HG03039 (cell line): ENCODE measurements around the gene ITPRIP.

Experiments
- ATAC-seq: cut with Tn5 transposase; IDR thresholded peaks from one replicate; pipeline ENCODE4 v1.9.1; 2021; ENCODE audit warnings: mild to moderate bottlenecking, moderate library complexity; ENCODE audit not compliant: unreplicated experiment

The ITPRIP gene

GRCh38 chr10:104326991-104327610 lies 11.2 kb downstream of the ITPRIP start:
- no peak for ATAC-seq

GRCh38 chr10:104325436-104326435 lies 12.5 kb downstream of the ITPRIP start:
- no peak for ATAC-seq

DNA sequence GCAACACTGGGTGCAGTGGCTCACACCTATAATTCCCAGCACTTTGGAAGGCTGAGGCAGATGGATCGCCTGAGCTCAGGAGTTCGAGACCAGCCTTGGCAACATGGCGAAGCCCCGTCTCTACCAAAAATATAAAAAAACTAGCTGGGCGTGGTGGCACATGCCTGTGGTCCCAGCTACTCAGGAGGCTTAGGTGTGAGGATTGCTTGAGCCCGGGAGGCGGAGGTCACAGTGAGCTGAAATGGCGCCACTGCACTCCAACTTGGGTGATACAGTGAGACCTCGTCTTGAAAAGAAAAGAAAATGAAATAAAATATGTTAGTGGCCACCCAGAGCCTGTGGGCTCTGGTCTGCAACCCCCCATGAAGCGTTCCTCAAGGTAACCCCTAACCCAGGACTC lies 13.3 kb downstream of the ITPRIP start:
- ATAC-seq: no peak

DNA sequence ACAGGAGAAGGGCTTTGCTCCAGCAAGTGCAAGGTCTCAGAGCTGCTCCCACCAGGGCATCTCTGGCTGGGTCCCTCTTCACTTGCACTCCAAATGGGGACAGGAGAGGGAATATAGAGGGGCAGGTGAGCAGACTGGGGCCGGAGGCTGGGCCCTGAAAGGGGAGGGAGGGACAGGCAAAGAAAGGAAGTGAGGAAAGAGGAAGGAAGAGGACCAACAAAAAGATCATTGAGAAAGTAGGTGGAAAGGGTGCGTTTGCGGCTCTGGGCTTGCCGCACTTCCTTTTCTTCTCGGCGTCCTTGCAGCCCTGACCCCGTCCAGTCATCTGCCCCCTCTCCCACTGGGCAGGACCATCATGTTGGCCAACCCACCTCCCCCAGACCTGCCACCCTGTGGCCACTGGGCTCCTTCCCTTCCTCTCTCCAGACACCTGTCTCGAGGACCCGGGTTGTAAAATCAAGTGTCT lies 14.0 kb downstream of the ITPRIP start:
- ATAC-seq: no peak

- ATAC-seq: no peak
Observed at GRCh38 chr10:104323760-104324201, 14.5 kb downstream of the ITPRIP start.

DNA sequence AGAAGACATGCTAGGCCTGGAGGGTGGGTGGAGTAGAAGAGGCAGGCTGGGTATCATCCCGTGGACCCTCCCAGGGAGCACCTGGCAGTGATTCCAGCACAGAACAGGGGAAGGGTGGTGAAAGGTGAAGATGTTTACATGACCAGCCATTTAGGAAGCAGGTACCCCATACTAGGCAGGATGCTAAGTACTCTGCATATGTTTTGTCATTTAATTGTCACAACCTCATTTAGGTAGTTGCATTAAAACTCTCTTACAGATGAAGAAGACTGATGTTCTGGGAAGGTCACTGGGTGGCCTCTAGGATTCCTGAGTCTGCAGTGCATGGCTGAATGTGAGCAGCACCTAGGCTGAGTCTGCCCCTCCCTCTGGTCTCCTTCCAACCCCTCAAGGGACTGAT lies 15.2 kb downstream of the ITPRIP start:
- ATAC-seq: no peak

DNA sequence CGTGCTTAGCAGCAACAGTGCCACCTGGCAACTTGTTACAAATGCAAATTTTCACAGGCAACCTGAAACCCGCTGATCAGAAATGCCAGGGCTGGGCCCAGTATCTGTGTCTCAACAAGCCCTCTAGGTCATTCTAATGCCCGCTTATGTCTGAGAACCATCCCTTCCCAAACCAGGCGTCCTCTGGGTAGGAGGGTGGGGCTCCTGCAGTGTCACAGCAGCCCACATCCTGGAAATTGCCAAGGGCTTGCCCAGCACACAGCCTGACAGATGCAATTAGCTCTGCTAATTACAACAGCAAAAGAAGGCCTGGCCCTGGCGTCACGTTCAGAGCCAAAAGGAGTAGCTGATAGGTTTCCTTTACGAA lies 15.9 kb downstream of the ITPRIP start:
- ATAC-seq: no peak

DNA sequence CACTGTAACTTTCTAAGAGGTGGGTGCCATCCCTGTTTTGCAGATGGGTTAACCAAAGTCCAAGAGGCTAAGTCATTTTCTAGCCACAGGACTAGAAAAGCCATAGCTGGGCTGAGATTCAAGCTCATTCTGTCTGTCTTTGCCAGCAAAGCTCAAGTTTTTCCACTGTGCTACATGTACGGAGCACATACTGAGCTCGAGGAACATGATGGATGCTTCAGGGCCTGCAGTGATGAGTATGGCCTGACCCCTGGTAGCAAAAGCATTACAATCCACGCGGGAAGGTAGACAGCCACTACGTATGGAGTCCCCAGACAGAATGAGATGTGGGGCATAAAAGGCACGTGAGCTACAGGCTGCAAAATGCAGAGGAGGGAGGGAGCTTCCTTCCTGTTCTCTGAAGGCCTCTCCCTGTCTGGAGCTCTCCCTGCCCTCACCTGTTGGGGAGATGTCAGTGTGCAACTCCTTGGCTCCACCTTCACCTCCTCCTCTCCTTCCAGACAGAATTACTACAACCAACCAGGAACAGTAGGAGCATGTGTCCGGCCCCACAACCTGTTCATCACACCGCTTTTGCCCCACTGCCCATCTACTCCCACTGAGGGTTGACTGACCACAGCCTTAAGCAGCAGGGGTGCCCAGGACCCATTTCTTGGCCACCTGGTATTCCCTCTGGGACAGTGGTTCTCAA lies 16.4 kb downstream of the ITPRIP start:
- ATAC-seq: no peak

- no peak for ATAC-seq
Observed at GRCh38 chr10:104321226-104321625, 17.0 kb downstream of the ITPRIP start.

DNA sequence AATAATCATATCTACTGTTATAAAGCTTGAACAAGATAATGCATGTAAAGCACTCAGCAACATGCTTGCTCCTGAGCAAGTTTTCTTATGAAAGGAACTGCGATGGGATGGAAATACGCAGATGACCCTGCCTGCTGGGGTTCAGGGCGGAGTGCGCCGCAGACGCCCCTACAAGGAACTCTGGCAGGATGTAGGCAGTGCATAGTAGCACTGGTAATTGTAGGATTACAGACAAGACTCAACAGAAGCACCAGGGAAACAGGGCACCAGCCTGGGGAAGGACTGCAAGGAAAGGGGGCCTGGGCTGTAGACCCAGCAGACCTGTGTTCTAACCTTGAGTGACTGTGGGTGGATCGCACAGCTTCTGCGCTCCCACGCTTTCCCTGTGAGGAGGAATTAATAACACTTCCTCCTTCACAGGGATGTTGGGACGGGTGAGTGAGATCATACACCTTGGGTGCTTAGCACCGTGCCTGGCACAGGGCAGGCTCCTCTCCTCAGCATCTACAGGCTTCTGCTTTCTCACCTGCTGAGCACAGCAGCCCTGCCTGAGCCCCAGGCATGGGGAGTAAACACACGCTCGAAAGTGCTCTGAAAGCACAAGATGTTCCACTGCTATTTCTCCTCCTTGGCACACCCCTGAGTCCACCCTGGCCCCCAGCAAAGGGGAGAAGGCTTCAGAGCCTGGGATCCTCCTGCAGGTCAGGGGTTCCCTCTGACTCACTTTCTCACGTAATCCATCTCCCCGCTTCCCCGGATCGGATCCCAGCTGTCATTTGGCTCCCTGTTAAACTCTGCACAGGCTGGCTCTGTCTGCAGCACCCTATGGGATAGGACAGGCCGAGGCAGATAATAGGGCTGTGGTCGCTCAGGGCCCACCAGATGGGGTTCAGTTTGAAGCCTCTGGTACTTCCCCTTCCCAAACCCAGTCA lies 19.2 kb downstream of the ITPRIP start:
- no peak for ATAC-seq

- ATAC-seq: no peak
Observed at GRCh38 chr10:104318326-104318725, 19.9 kb downstream of the ITPRIP start.

GRCh38 chr10:104317726-104318299 lies 20.5 kb downstream of the ITPRIP start:
- no peak for ATAC-seq

- ATAC-seq: no peak
Observed at GRCh38 chr10:104317269-104317710, 21.0 kb downstream of the ITPRIP start.

DNA sequence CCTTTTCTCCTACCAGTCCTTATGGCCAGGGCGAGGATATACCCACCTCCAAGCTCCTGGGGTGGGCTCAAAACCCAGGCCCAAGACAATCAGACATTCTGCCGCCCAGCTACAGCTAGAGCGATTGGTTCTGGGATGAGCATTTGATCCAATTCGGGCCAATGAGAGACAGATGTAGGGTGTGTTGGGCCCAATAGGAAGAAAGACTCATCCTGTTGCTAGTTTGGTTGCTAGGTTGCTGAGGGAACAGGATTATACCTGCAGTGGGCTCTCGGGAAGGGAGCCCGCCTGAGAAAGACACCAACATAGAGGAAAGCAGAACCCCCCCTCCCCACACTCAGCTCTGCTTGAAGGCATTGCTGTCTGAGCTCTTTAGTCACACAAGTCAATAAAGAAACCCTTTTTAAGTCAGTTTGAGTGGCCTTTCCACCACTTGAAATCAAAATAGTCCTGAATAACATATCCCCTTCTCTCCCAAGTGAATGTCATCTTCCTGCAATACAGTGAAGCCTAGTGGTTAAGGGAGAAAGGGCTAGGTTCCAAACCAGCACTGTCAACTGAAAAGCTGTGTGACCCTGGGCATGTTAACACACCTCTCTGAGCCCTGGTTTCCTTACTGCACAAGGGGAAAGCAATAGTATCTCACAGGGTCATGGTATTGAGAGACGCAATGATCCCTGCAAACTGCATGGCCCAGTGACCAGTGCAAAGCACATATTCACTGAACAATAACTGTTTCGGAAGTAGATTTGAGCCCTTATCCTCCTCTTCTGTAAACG lies 21.8 kb downstream of the ITPRIP start:
- no peak for ATAC-seq

DNA sequence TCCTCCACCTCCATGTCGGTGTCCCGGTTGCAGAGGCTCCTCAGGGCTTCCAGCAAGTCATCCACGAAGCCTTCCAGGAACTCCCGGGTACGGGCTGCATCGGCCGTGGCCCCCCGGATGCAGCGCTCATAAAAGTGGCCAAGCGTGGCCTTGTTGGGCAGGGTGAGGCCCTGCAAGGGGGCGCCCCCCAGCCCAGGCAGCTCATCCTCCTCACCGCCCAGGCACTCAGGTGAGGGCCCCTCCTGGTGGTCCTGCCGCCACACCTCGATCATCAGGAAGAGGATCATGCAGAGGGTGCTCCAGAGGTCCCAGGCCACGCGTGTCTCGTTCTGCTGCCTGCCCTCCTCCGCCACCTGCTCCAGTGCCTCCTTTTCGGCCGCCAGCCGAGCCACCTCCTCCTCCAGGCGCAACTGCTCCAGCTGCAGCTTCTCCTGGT lies 22.8 kb downstream of the ITPRIP start:
- ATAC-seq: no peak

GRCh38 chr10:104314591-104315485 lies 23.4 kb downstream of the ITPRIP start:
- ATAC-seq: no peak

- ATAC-seq: no peak
Observed at GRCh38 chr10:104311184-104311720, 27.0 kb downstream of the ITPRIP start.
